K562 (cell line): ENCODE data around the gene RSPH9. TPM values are rescaled to one million over a fixed set of nuclear protein-coding genes. Genes with fewer than 3 reads are reported as not detected.
A peak's percentile ranks its signal among the peaks of the same experiment; 100 is the strongest.

Experiments used
- ADNP ChIP-seq: fragments of 200-800 bp; sonication (Bioruptor generic); IDR thresholded peaks from 2 replicates; pipeline ENCODE4 v1.6.1; 2016; ENCODE audit warnings: missing genetic modification characterization, missing compliant biosample characterization
- ARID1B ChIP-seq: fragments of 450-650 bp; IDR thresholded peaks from 2 replicates; pipeline ENCODE4 v1.6.1; 2016; ENCODE audit warnings: antibody characterized with exemption, mild to moderate bottlenecking, inconsistent platforms
- CBX2 ChIP-seq: fragments of 200-600 bp; sonication (generic); IDR thresholded peaks from one replicate; pipeline ENCODE4 v1.6.1; 2012; ENCODE audit warnings: mild to moderate bottlenecking, low read length, inconsistent platforms; ENCODE audit not compliant: insufficient read depth, poor library complexity, severe bottlenecking
- DPF2 ChIP-seq: fragments of 450-650 bp; IDR thresholded peaks from 2 replicates; pipeline ENCODE4 v1.6.1; 2016
- ETV5 ChIP-seq: sonication (generic); formaldehyde crosslinking; IDR thresholded peaks from 2 replicates; pipeline ENCODE4 v1.4.0; 2020; ENCODE audit warnings: low read depth, mild to moderate bottlenecking, missing genetic modification reagents
- HMG20A ChIP-seq: fragments of 450-650 bp; formaldehyde crosslinking; conservative IDR thresholded peaks from 2 replicates; pipeline ENCODE4 v1.4.0; 2020; ENCODE audit warnings: mild to moderate bottlenecking, mixed read lengths
- JUN ChIP-seq, 2 experiments: sonication (generic) in 1 of 2; formaldehyde crosslinking in 1 of 2; IDR thresholded peaks; 2 replicates each; pipeline versions ENCODE4 v1.6.1 to v1.8.0; 2012 to 2022; ENCODE audit warnings: borderline replicate concordance in 2 of 2, mild to moderate bottlenecking in 2 of 2, improper control_type of control experiment in 1 of 2, low read depth in 1 of 2, low read length in 1 of 2, missing genetic modification reagents in 1 of 2
- LEF1 ChIP-seq: fragments of 450-650 bp; IDR thresholded peaks from 2 replicates; pipeline ENCODE4 v1.6.1; 2016; ENCODE audit warnings: mild to moderate bottlenecking
- MCM2 ChIP-seq: fragments of 450-650 bp; IDR thresholded peaks from 2 replicates; pipeline ENCODE4 v1.6.1; 2017; ENCODE audit warnings: low read depth, mild to moderate bottlenecking
- MTA1 ChIP-seq: fragments of 450-650 bp; IDR thresholded peaks from 2 replicates; pipeline ENCODE4 v1.6.1; 2017; ENCODE audit warnings: borderline replicate concordance
- NCOR1 ChIP-seq: fragments of 450-650 bp; IDR thresholded peaks from 2 replicates; pipeline ENCODE4 v1.6.1; 2016; ENCODE audit warnings: mild to moderate bottlenecking, moderate library complexity
- NR4A1 ChIP-seq, 2 experiments: fragments of 250-450 bp in 1 of 2; fragments of 450-650 bp in 1 of 2; sonication (Bioruptor Pico) in 1 of 2; IDR thresholded peaks; 2 replicates each; pipeline versions ENCODE4 v1.4.0 to v1.6.1; 2016 to 2020; ENCODE audit warnings: mild to moderate bottlenecking in 2 of 2, missing compliant biosample characterization in 1 of 2, missing genetic modification characterization in 1 of 2, moderate library complexity in 1 of 2
- PHB2 ChIP-seq: fragments of 450-650 bp; IDR thresholded peaks from 2 replicates; pipeline ENCODE4 v1.6.1; 2017; ENCODE audit warnings: low read depth
- POLR2G ChIP-seq: fragments of 200-400 bp; formaldehyde crosslinking; IDR thresholded peaks from 2 replicates; pipeline ENCODE4 v1.6.1; 2017; ENCODE audit warnings: low read depth, mild to moderate bottlenecking, antibody characterized with exemption, low read length, moderate library complexity
- POU5F1 ChIP-seq: fragments of 150-350 bp; IDR thresholded peaks from 2 replicates; pipeline ENCODE4 v1.6.1; 2014; ENCODE audit warnings: borderline replicate concordance, low read length, low read depth, mild to moderate bottlenecking; ENCODE audit not compliant: partially characterized antibody
- PYGO2 ChIP-seq: fragments of 450-650 bp; IDR thresholded peaks from 2 replicates; pipeline ENCODE4 v1.6.1; 2016; ENCODE audit warnings: mild to moderate bottlenecking, missing genetic modification characterization, moderate library complexity, missing compliant biosample characterization
- RNF2 ChIP-seq: sonication (generic); IDR thresholded peaks from 2 replicates; pipeline ENCODE4 v1.6.1; 2016
- SIN3A ChIP-seq, 2 experiments: fragments of 150-350 bp in 1 of 2; IDR thresholded peaks; 2 replicates each; pipeline ENCODE4 v1.6.1; 2011 to 2016; ENCODE audit warnings: borderline replicate concordance in 2 of 2, low read depth in 2 of 2, low read length in 2 of 2, mild to moderate bottlenecking in 2 of 2, moderate library complexity in 2 of 2; ENCODE audit not compliant: control insufficient read depth in 1 of 2
- SMARCA4 ChIP-seq: fragments of 450-650 bp; IDR thresholded peaks from 2 replicates; pipeline ENCODE4 v1.6.1; 2016
- TAF7 ChIP-seq: fragments of 450-650 bp; IDR thresholded peaks from 2 replicates; pipeline ENCODE4 v1.6.1; 2016; ENCODE audit warnings: missing genetic modification characterization, missing compliant biosample characterization
- TARDBP ChIP-seq: fragments of 450-650 bp; IDR thresholded peaks from 2 replicates; pipeline ENCODE4 v1.6.1; 2016
- TGIF2 ChIP-seq: sonication (generic); formaldehyde crosslinking; IDR thresholded peaks from 2 replicates; pipeline ENCODE4 v1.8.1; 2022; ENCODE audit warnings: mild to moderate bottlenecking, missing genetic modification reagents, moderate library complexity
- ZKSCAN1 ChIP-seq: fragments of 150-350 bp; IDR thresholded peaks from 2 replicates; pipeline ENCODE4 v1.6.1; 2016; ENCODE audit warnings: low read depth, low read length
- ZKSCAN3 ChIP-seq: fragments of 250-450 bp; sonication (Bioruptor Pico); IDR thresholded peaks from 2 replicates; pipeline ENCODE4 v1.4.0; 2020
- ZNF311 ChIP-seq: fragments of 250-450 bp; sonication (Bioruptor Pico); IDR thresholded peaks from 2 replicates; pipeline ENCODE4 v1.4.0; 2020; ENCODE audit warnings: mild to moderate bottlenecking, moderate library complexity
- polyA plus RNA-seq, 8 experiments: library from polyadenylated mRNA; depleted of rRNA in 4 of 8; stranded (reverse) in 5 of 8; unstranded in 3 of 8; fragments of >200 nt; fragmentation: Nextera tagmentation in 2 of 8; fragmentation: Illumina TruSeq in 1 of 8; extraction: Ambion mirVana in 2 of 8; extraction: Trizol in 1 of 8; gene quantifications; 2 replicates each; pipeline versions ENCODE4 v1.2.1 to v1.2.3, GENCODE V29; 2011 to 2014; ENCODE audit warnings: inconsistent platforms in 1 of 8, missing spikeins in 1 of 8
- total RNA-seq, 7 experiments: library from RNA; depleted of rRNA in 6 of 7; stranded (reverse); fragments of >200 nt in 6 of 7; fragmentation: Illumina TruSeq in 2 of 7; extraction: Trizol in 2 of 7; gene quantifications; 2 replicates each; pipeline versions ENCODE4 v1.2.1 to v1.2.3, GENCODE V29; 2011 to 2021; ENCODE audit warnings: low replicate concordance in 1 of 7
- TF ChIP-seq, protein P1 (sequence below): fragments of 450-650 bp; IDR thresholded peaks from 2 replicates; pipeline ENCODE4 v1.7.1; 2018; ENCODE audit warnings: mild to moderate bottlenecking, low read depth; ENCODE audit not compliant: partially characterized antibody
- TF ChIP-seq, protein P2 (sequence below): sonication (generic); formaldehyde crosslinking; IDR thresholded peaks from 2 replicates; pipeline ENCODE4 v1.8.1; 2022; ENCODE audit warnings: missing genetic modification reagents

Gene RSPH9
- total and polyA plus RNA-seq, 9 of the 15 experiments (the other 6 are each of a cell fraction or from before 2014, with no cell fraction given), result 0.05 to 0.60 (median 0.39) TPM; not detected in 6

GRCh38 chr6:43608310-43608763 lies 36.5 kb upstream of the RSPH9 start (continued):
- TF ChIP-seq POLR2G (no peak), TAF7 (no peak), ZNF311 (CRISPR knock-in tag) (no peak), POU5F1 (no peak), ETV5 (CRISPR knock-in tag) (no peak), ZKSCAN3 (CRISPR knock-in tag) (no peak), DPF2 (no peak), PYGO2 (tag) (no peak), ADNP (tag) (no peak), HMG20A (CRISPR knock-in tag) (no peak; the same call in 1 of the 2 replicates), PHB2 (no peak), NR4A1 (CRISPR knock-in tag; IDR thresholded peaks at IDR 0.05) (no peak), NR4A1 (tag; IDR thresholded peaks at IDR 0.05) (no peak), RNF2 (no peak), JUN (IDR thresholded peaks at IDR 0.05; ENCODE audit: borderline replicate concordance, low read depth, low read length) (peak; percentile 29; the same call in 1 of the 2 replicates), JUN (CRISPR knock-in tag; IDR thresholded peaks at IDR 0.05; ENCODE audit: borderline replicate concordance) (no peak), TARDBP (0 out of 2 replicates have a peak, but pooled peaks have one; percentile 34), MCM2 (no peak), MTA1 (no peak), SIN3A (IDR thresholded peaks at IDR 0.05; ENCODE audit: borderline replicate concordance in 2 of 2, control insufficient read depth in 1 of 2, low read depth in 2 of 2, low read length in 2 of 2) (no peak), ARID1B (no peak; the same call in 1 of the 2 replicates), TGIF2 (CRISPR knock-in tag) (no peak), LEF1 (no peak), SMARCA4 (0 out of 2 replicates have a peak, but pooled peaks have one; percentile 21), ZKSCAN1 (no peak), CBX2 (no peak), NCOR1 (no peak)
- TF ChIP-seq, protein P1, sequence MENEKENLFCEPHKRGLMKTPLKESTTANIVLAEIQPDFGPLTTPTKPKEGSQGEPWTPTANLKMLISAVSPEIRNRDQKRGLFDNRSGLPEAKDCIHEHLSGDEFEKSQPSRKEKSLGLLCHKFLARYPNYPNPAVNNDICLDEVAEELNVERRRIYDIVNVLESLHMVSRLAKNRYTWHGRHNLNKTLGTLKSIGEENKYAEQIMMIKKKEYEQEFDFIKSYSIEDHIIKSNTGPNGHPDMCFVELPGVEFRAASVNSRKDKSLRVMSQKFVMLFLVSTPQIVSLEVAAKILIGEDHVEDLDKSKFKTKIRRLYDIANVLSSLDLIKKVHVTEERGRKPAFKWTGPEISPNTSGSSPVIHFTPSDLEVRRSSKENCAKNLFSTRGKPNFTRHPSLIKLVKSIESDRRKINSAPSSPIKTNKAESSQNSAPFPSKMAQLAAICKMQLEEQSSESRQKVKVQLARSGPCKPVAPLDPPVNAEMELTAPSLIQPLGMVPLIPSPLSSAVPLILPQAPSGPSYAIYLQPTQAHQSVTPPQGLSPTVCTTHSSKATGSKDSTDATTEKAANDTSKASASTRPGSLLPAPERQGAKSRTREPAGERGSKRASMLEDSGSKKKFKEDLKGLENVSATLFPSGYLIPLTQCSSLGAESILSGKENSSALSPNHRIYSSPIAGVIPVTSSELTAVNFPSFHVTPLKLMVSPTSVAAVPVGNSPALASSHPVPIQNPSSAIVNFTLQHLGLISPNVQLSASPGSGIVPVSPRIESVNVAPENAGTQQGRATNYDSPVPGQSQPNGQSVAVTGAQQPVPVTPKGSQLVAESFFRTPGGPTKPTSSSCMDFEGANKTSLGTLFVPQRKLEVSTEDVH, result peak; percentile 16
- TF ChIP-seq, protein P2, sequence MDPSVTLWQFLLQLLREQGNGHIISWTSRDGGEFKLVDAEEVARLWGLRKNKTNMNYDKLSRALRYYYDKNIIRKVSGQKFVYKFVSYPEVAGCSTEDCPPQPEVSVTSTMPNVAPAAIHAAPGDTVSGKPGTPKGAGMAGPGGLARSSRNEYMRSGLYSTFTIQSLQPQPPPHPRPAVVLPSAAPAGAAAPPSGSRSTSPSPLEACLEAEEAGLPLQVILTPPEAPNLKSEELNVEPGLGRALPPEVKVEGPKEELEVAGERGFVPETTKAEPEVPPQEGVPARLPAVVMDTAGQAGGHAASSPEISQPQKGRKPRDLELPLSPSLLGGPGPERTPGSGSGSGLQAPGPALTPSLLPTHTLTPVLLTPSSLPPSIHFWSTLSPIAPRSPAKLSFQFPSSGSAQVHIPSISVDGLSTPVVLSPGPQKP (CRISPR knock-in tag), result no peak
